Activated CD8-positive, alpha-beta memory T cell treated with anti-CD3 and anti-CD28 coated beads, Interleukin-2, amount 50 U/mL, for 1 hour (primary cell): Measurements from ENCODE around the gene CAPZB.
"Not testable (repeated sequence)": the region's sequence is repeated elsewhere in the genome, so short reads cannot be mapped to it uniquely, and the experiment has no call there.

Experiments
- DNase-seq: peaks from one replicate; pipeline ENCODE4 v3.0.0-alpha.2; 2020; ENCODE audit errors: extremely low read depth

CAPZB gene

DNA sequence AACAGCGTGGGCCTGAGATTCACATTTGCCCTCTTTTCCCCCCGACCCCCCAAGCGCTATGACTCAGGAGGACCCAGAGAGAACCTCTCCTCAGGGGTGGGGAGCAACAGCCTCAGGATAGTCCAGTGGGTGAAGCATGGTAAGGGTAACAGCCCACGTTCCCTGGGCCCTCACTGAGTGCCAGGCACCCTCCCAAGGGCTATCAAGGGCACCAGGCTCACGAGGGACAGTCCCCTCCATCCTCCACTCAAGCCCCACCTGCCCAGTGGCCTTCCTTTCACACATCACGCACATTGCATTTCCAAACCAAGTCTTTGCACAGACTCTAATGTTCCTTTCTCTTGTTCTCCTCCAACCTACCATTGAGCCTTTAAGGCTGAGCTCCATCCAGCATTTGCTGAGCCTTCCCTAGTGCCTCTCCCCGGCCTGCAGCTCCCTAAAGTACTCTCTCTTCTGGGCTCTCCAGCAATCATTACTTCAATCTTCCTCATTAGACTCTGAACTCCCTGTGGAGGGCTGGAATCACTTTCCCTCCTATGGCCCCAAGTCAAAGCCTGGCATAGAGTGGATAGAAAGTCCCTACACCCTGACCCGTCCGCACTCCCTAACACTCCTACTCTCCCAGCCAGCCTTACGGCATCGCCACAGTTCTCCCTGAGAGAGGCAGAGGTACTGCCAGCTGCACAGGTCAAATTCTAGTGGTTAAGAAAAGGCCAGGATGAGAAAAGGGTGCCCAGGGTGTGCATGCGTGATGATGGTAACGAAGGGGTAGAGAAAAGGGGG, 174.4 kb downstream of the CAPZB start:
- DNase-seq, result no peak

DNA sequence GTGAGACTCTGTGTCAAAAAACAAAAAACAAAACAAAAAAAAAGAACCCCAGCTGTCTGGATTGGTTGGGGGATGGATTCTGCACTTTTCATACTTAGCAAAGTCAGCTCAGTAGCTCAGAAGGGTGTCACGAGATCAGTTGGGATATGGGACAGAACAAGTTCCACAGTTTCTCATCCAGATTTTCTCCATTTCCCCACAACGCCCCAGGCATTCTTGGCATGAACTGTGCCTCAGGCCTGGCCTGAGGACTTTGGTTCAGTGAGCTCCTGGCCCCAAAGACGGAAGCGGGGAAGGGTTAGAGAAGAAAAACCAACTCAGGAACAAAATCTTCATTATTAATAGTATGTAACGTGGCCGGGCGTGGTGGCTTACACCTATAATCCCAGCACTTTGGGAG, 175.3 kb downstream of the CAPZB start:
- DNase-seq, result no peak

GRCh38 chr1:19309123-19309813, 176.1 kb downstream of the CAPZB start:
- no peak for DNase-seq

DNA sequence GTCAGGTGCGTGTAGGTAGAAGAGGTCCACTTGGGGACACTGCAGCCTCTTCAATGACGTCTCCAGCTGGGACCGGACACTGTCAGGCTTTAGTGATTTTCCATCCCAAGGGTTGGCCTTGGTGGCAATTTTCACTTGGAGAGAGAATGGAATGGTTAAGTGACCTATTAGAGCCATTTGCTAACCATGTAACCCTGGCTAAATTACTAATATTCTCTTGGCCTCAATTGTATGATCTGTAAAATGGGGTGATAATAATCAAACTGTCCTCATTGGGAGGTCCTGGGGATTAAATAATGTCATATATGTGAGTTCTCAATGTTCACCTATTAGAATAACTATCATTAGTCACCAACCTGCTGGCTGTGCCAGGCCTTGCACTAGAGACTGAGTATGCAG, 176.8 kb downstream of the CAPZB start:
- DNase-seq, result no peak

DNA sequence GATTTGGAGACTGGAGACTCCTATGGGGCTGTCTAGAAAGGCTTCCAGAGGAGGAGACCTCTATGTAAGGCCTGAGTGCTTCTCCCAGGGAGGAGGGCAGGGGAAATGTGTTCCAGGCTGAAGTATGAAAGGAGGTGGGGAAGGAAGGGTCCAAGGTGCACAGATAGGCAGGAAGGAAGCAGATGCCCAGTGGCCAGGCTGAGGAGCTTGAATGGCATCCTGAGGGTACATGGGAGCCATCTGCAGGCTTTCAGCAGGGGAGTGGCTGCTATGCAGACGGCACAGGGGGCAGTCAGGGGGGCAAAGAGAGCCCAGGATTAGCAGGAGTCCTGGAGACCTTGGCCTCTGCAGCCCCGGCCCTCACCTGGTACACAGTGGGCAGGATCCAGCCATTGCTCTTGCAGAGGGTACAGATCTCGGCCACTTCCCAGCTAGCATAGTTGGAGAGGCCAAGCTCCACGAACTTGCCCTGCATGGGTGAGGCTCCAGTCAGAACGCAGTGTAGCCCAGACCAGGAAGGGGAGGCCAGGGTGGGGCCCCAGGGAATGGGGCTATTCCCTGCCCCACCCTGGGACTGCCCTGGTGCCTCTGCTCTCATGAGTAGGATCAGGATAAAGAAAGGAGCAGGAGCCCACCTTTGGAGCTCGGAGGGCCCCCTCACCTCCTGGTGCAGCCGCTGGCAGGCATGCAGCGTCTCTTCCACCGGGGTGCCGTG, 177.4 kb downstream of the CAPZB start:
- DNase-seq, result no peak

GRCh38 chr1:19306941-19307340, 178.4 kb downstream of the CAPZB start:
- DNase-seq, result no peak

- no peak for DNase-seq
Observed at GRCh38 chr1:19305880-19306279, 179.5 kb downstream of the CAPZB start.

DNA sequence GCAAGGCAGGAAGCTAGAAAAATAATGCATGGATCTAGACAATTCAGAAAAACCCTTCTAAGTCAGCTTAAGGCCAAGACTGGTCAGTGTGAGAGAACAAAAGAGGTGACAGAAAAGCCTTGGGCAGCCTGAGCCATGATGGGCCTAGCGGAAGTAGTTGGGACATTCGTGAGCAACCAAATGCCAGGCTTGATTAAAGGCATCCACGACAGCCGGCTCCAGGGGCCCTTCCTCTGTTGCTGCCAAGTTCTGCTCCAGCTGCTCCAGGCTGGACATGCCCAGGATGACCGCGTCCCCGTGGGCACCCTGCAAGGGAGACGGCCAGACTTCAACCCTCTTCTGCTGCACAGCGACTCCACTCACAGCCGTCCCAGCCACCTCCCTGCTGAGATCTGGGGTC, 181.3 kb downstream of the CAPZB start:
- not testable (repeated sequence) for DNase-seq

- no peak for DNase-seq
Observed at GRCh38 chr1:19300211-19300610, 185.1 kb downstream of the CAPZB start.

GRCh38 chr1:19294638-19295037, 190.7 kb downstream of the CAPZB start:
- DNase-seq, result no peak

GRCh38 chr1:19289244-19289643, 196.1 kb downstream of the CAPZB start:
- DNase-seq, result no peak
